ENCODE measurements around the gene SSTR5. TPM values are rescaled to one million over a fixed set of nuclear protein-coding genes. Genes with fewer than 3 reads are reported as not detected.

Gene SSTR5
- total RNA-seq, 1 experiment from 2014 or later, result not detected

GRCh38 chr16:1130382-1130781, 57.8 kb downstream of the SSTR5 start:
- no peak for DNase-seq
- CTCF ChIA-PET, result no interaction called here
- peaks cover 63% of the 10 kb centered on the region for H3K27me3 ChIP-seq (ENCODE audit: insufficient read depth, low read depth)

More at GRCh38 chr16:1130382-1130781, 57.8 kb downstream of the SSTR5 start:
- H3K79me2 ChIP-seq (ENCODE audit: low read depth), result no peaks in the 10 kb centered on the region
- BruUV-seq (replicated peaks), result no TSS peak
- H3K4me1 ChIP-seq (replicated peaks; ENCODE audit: insufficient read depth), result no peaks in the 10 kb centered on the region
- POLR2A ChIA-PET (ENCODE audit: unreplicated experiment), result no interaction called here
- H3K4me3 ChIP-seq, result no peak overlapping the region
- H3K9me2 ChIP-seq (ENCODE audit: insufficient read depth), result no peaks in the 10 kb centered on the region
- intact Hi-C loops (cut with micrococcal nuclease; ENCODE audit: unreplicated experiment), result no loop called here
- H3K9me3 ChIP-seq (ENCODE audit: insufficient read depth, low read depth), result no peaks in the 10 kb centered on the region
- H4K20me1 ChIP-seq (ENCODE audit: insufficient read depth), result 0 out of 2 replicates have a peak, but pooled peaks cover 3% of the 10 kb centered on the region
- no peak overlapping the region for H3K27ac ChIP-seq
- H3F3A ChIP-seq (ENCODE audit: insufficient read depth, low read depth), result no peaks in the 10 kb centered on the region
- H3K36me3 ChIP-seq (ENCODE audit: low read depth), result no peaks in the 10 kb centered on the region
- TF ChIP-seq CTCF (conservative IDR thresholded peaks at IDR 0.05) (no peak), EZH2 (IDR thresholded peaks at IDR 0.05; ENCODE audit: low read depth) (no peak)
- no peak overlapping the region for H3K4me2 ChIP-seq
- H2AFZ ChIP-seq, result no peak overlapping the region

Other genes starting within 250 kb of the SSTR5 start
- gene LMF1, start 101.8 kb upstream of the SSTR5 start, total RNA-seq (2021), result 31.3 and 35.6 TPM in 2 replicates
- not detected in 2 replicates for gene SOX8, start 91.0 kb upstream of the SSTR5 start, total RNA-seq (2021)
- gene C1QTNF8, start 23.5 kb downstream of the SSTR5 start, total RNA-seq (2021), result not detected in 2 replicates
- gene CACNA1H, start 80.4 kb downstream of the SSTR5 start, total RNA-seq (2021), result 0.08 TPM in 1 of 2 replicates, not detected in the other
- not detected in 2 replicates for gene TPSG1, start 152.5 kb downstream of the SSTR5 start, total RNA-seq (2021)
- gene TPSB2, start 157.4 kb downstream of the SSTR5 start, total RNA-seq (2021), result not detected in 2 replicates
- gene TPSAB1, start 168.0 kb downstream of the SSTR5 start, total RNA-seq (2021), result not detected in 2 replicates
- gene TPSD1, start 183.3 kb downstream of the SSTR5 start, total RNA-seq (2021), result not detected in 2 replicates
- 218 and 271 TPM in 2 replicates for gene UBE2I, start 236.9 kb downstream of the SSTR5 start, total RNA-seq (2021)